Stimulated activated CD4-positive, alpha-beta T cell treated with anti-CD3 and anti-CD28 coated beads, Interleukin-4, amount 100 ng/mL, for 48 hours (primary cell): ENCODE measurements around the gene MTUS2.
"Not testable (repeated sequence)": the region's sequence is repeated elsewhere in the genome, so short reads cannot be mapped to it uniquely, and the experiment has no call there.

Experiments used
- DNase-seq, 2 donors: peaks; one replicate each; pipeline ENCODE4 v3.0.0-alpha.2; 2020; ENCODE audit warnings: low read depth in 2 of 2

MTUS2 gene

DNA sequence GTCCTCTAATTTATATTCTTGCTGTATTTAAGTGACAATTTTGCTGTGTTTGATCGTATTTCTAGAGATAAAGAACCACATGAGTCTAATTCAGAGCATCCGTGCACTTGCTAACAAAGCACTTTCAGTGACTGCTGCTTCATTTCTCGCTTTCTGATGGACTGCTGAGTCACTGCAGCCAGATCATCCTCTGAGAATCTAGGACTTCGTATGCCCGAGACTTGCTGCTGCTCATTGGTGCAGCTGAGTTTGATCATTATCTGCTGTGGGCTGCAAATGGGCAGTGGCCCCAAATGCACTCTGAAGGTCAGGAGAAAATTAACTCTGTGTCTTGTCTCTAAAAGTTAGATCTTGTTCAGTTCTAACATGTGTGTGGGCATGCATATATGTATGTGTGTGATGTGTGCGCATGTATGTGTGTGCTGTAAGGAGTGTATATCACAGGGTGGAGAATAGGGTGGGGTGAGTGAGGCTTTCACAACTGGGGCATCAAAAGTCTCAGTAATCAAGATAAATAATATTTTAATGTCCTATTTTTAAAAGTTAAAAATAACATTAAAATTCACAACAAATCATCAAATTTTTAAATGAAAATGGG is 342.6 kb downstream of the MTUS2 start:
- no peak for DNase-seq

DNA sequence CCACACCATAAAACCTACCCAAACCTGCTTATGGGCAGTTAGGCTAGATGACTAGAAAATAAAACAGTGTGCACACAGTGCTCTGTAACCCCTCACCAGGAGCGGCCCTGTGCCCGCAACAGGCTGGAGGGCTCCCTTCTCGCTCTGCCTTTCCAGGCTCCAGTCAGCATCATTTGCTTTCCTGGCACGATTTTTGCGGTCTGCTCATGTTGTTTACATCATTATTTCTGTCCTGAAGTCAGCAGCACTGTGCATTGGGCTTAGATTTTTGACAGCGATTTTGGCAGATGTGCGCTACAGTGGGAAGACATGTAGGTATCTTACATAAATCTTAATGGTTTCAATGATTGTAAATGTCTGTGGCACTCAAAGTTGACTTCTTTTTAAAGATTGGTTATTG is 344.0 kb downstream of the MTUS2 start:
- DNase-seq: no peak

DNA sequence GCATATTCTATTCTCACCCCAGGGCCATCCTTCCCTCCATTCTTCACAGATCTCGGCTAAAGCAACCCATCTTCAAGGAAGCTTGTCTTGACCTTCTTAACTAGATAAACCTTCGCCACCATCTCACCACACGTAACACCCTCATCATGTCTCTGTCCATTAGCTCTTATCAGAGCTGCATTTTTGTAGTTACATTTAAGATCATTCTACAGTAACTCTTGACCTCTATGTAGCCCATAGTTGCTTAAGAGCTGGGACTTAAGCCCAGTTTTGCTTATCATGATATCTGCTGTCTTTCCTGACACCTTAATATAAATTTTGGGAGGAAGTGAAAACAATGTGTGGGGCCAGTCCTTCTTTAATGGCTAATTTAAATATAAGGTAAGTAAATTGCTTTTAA is 345.1 kb downstream of the MTUS2 start:
- no peak for DNase-seq

DNA sequence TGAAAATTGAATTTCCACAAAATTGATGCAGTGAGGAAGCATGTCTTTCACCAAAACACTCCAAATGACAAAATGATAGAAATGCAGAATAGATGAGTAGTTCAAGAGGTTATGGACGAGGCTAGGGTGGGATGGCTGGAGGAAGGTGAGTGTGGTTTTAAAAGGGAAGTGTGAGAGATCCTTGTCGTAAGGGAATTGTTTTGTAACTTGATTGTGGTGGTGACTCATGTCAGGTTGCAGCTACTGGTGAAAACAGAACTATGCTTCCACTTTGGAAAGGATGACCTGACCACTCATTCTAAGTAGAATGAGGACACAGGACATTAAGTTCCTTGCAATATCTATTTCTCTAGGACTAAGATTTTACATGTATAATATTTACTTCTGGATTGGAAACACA is 345.7 kb downstream of the MTUS2 start:
- no peak for DNase-seq

DNA sequence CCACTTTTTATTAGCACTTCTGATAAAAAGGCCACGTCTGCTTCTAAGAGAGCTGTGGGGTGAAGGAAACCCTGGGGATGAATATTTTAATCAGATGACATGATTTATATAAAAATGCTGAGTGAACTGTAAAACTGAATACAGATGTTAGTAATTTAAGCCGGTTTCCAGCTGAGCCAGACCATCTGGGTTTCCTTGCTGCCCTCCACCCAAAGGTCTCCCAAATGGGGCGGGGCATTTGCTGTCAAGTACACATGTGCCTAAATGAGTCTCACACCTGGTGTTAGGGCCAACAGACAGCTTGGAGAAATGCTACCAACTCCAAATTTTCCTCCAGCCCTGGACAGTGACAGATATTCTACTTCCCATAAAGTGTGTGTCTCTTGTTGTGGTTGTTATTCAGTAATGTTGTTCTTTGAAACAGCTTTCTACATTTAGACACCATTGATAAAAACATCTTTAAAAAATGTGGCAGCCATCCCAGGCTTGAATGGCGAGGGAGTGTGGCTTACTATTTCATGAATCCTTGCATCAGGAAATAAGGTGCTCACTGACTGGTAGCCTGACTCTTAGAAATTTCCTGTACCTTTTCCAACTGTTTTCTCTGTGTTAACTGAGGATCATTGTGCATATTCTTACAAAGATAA is 350.4 kb downstream of the MTUS2 start:
- no peak for DNase-seq

DNA sequence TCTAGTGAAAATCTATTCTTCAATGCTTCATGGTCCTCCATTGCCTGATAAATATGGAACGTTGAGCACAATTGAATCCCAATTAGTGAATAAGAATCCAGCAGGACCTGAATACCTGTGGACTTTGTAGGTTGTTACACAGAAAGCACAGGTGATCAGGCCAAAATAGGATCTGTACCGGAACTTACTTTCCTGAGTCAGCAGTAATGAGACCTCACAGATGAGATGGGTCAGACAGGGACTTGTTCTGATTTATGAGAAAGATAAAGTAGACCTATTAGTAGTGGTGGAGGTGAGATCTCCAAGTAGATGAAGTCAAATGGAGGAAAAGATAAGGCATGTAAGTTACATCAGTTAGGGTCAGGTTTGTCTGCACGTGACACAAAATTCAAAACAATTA is 351.1 kb downstream of the MTUS2 start:
- DNase-seq: no peak

DNA sequence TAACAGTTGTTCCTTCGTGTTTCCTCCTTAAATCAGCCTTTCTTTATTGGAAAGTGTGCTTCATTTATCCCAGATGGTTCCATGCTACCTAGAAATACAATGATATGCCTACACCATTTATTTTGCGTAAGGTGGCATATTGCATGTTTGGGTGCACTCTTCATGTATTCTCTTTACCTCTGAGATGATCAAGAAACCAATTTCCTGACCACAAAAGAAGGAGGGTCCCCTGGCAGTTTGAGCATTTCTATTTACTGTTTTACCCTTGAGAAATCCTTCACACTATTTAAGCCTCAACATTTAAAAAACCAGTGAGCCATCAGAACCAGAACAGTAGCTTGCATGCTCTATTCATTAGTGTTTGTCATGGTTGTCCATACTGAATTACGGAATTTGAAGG is 354.0 kb downstream of the MTUS2 start:
- no peak for DNase-seq

DNA sequence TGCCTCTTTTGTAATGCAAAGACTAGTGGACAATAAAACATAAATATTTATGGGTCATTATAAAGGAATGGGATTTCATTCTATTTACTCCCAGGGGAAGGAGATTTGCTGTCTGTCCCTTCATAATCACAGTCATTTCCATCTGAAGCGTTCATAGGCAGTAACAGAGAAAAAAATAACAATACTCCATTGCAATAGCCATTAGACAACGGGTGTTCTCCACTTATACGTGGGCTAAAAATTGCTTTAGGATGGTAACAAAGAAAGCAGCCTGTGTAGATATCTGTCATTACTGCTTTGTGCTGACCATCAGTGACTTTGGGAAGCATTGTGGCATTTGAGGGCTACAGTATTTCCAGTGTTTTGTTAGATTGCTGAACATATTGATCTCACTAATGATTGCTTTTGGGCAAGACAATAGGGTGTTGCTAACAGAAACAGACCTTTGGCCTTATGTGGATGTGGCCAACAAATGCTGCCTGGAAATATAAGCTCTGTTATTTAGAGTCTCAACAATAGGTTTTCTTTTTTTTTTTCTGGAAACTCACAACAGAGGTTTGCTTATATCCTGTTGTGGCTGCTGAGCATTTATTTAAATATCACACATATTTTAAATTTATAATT is 355.2 kb downstream of the MTUS2 start:
- DNase-seq: no peak

DNA sequence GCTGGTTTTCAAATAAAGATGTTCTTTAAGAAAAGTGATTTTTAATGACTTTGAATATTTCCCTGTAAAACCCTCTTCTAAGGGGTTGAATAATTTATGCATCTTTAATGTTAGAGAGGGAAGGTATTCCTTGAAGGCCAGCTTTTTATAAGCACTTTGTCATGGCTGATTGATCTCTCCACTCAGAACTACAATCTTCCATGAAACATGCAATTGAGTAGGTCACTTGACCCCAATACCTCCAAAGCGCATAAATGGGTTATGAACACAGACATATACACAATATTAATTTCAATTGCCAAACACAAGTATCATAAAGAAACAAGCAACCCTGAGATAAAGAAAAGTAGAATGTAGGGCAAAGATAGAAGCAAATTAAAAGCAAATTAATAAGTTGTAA is 359.9 kb downstream of the MTUS2 start:
- DNase-seq: no peak

DNA sequence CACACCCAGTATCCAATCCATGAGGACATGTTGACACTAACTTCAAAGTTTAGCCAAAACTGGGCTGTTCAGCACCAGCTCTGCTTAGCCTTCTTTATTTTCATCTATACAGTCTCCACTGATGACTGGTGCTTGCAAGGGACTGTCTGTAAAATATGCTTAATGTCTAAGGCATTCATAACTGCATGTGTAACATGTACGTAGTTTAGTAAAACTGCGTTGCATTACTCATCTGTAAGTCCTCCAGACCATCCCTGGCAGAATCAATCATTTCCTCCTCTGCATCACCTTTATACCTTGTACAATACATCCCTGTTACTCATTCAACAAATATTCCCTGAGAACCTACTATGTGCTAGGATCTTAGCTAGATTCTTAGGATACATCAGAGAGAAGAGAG is 362.1 kb downstream of the MTUS2 start:
- no peak for DNase-seq

DNA sequence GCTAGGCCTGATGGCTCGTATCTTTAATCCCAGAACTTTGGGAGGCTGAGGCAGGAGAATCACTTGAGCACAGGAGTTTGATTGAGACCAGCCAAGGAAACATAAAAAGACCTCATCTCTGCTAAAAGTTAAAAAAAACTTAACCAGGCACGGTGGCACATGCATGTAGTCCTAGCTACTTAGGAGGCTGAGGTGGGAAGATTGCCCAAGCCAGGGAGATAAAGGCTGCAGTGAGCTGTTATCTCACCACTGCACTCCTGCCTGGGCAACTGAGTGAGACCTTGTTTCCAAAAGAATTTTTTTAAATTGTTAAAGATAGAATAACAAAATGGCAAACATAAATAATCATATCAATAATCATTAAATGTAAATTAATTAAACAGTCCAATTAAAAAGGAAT is 365.8 kb downstream of the MTUS2 start:
- DNase-seq: no peak

DNA sequence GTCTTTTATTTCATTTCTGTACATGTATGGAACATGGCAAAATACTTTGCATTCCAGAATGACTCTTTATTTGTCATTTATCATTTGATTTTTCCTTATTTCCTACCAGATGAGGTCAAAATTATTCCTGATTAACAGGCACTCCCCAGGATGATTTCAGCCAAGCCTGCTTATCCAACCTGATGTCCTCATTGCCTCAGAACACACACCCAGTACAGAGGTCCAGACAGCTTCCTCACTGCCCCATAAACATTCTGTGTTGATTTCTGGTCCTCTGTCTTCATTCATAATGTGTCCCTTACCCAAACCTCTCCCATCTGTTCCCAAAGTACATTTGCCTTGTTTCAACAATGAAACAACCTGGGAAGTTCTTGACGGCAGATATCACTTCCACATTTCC is 367.4 kb downstream of the MTUS2 start:
- no peak for DNase-seq

DNA sequence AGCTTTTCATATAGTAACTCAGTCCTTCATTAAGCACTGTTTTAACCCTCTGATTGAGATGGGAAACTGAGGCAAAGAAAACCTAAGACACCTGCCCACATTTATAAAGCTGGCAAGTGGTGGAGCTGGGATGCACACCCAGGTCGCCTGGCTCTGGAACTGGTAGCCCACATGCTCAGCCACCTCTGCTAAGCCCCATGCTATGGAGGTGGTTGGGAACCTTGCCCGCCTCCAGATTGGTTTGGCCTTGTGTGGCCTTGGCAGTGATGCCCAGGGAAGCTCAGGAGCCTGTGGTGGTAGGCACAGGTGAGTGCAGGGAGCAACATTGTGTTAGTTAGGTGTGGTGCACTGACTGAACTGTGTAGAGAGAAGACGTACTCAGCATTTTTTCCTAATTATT is 370.2 kb downstream of the MTUS2 start:
- DNase-seq: no peak

DNA sequence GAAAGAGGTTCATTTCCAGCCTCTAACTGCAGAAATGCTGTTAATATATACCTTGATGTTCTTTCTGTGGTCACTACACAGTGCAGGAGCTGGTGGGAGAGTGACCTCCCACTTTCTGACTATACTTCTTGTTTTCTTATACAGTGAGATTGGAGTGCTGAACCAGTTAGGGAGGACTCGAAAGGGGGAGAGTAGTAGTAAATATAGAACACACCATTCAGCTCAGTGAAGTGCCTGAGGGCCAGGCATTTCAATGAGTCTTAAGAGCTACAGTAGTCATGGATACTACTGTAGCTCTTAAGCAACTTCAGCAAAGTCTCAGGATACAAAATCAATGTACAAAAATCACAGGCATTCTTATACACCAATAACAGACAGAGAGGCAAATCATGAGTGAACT is 372.9 kb downstream of the MTUS2 start:
- DNase-seq: no peak

DNA sequence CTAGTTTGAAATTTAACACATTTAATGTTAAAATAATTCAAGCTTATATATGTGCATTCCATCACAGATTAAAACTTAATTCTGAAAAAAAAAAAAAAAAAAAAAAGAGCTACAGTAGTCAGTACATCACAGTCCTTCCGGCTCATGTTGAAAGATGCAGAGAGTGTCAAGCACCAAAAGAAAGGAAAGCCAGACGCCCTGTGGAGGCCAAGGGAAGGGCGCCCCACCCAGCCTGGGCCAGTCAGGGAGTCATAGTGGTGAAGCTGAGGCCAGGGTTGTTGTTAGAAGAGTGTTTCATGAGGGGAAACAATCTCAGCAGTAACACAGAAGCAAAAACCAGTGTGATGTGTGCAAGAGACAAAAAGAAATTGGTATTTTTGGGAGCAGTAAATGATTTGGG is 375.3 kb downstream of the MTUS2 start:
- DNase-seq: no peak

DNA sequence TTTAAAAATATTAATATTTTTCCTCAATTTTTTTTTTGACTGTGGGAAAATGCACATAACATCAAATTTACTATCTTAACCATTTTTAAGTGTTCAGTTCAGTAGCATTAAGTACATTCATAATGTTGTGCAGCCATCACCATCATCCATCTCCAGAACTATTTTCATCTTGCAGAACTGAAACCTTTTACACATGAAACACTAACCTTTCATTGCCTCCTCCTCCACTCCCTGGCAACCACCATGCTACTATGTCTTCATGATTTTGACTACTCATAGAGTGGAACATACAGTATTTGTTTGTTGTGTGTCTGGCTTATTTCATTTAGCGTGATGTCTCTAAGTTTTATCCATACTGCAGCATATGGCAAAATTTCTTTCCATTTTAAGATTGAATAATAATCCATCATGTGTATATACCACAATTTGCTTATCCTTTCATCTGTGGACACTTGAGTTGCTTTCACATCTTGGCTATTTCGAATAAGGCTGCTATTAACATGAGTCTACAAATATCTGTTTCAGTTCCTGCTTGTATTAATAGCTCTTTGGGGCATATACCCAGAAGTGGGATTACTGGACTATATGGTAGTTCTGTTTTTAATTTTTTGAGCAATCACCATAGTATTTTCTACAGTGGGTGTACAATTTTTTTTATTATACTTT is 376.4 kb downstream of the MTUS2 start:
- DNase-seq: no peak

DNA sequence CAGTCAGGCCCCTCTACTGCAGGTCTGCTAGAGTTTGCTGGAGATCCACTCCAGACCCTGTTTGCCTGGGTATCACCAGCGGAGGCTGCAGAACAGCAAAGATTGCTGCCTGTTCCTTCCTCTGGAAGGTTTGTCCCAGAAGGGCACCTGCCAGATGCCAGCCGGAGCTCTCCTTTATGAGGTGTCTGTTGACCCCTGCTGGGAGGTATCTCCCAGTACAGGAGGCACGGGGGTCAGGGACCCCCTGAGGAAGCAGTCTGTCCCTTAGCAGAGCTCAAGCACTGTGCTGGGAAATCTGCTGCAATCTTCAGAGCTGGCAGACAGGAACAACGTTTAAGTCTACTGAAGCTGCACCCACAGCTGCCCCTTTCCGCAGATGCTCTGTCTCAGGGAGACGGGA is 382.6 kb downstream of the MTUS2 start:
- DNase-seq: not testable (repeated sequence)

DNA sequence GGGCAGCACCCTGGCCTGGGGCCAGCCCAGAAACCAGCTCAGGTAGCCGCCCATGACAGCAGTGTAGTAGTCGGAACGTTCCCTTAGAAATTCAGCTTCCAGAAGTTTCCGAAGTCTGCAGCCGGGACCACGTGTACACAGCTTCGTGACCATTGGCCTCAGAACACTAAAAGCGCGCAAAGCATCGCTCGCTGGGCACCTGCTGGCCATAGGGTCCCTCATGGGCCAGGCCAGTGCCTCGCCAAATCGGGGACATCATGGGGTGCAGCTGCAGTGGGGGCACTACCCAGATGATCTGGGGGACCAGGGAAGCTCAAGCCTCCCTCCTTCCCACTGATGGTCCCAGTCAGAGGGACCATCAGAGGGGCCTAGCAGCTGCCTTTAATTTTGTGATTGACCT is 384.5 kb downstream of the MTUS2 start:
- DNase-seq: no peak

DNA sequence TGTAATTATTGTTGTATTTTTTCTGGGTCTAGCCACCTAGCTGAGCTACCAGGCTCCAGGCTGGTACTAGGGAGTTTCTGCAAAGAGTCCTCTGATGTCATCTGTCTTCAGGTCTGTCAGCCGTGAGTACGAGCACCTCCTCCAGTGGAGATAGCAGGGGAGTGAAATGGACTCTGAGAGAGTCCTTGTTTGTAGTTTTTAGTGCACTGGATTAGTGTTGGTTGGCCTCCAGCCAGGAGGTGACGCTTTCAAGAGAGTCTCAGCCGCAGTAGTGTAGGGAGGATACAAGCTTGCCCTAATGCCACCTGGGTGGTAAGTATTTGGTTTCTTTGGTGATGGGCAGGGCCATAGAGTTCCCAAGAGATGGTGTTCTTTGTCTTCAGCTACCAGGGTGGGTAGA is 390.5 kb downstream of the MTUS2 start:
- DNase-seq: no peak

DNA sequence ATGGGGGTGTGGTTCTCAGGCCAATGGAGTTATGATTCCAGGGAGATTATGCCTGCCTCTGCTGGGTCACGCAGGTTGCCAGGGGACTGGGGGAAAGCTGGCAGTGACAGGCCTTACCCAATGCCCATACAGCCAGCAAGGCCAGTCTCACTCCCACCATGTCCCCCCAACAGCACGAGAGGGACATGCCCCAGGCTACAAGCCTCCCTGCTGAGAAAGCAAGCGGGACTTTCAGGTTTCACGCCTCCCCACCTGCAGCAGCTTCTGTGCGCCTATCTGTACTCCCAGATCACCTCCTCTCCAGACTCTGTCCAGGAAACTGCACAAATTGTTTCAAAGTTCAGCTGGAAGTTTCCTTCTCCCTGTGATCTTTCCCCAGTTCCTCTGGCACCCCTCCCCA is 391.0 kb downstream of the MTUS2 start:
- not testable (repeated sequence) for DNase-seq

DNA sequence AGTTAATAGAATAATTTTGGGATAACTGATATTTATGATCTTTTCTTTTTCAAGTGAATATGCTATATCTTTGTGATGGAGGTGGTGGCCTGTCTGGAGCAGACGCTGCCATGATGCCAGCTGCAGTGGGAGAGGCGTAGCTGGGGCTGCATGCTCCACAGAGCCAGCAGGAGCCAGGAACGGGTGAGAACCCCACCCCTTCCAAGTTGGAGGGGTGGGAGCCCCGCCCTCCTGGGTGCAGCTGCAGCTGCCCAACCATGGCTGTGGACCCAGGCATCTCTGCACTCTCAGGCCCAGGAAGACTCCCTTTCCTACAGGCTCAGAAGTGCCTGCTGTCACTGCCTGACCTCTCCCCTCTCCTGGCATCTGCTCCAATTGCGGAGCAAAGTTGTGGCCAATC is 402.3 kb downstream of the MTUS2 start:
- DNase-seq: no peak

DNA sequence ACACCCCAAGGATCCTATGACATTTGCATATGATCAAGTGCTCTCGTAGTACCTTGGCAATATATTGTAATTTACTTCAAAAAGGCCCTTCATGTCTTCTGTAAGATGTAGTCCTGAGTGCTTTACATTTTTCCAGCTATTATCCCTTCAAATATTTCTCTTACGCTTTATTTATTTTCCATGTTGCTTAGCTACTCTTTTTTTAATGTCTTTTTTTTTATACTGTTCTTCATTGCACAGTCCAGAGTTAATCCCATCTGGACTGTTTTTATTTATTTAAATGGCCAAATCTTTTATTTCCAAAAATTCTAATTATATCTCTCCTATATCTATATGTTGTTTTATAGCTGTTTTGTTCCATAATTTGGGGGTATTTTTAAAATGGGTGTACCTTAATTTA is 404.1 kb downstream of the MTUS2 start:
- DNase-seq: no peak

DNA sequence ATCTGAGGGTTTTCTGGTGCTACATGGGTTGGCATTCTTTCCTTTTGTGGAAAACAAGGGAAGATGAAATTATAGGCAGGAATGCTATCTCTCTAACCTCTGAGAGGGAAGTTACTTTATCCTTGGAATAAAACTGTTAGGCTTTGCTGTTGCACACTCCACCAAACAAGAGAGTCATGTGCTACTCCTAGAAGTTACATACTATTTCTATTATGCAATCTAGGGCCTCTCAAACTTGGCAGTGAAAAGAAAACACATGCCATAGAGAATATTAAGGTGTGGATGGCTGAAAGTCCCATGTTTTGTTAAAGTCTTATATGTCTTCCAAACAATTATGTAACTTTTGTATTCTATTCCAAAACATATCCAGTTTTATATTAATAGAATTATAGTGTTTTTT is 407.4 kb downstream of the MTUS2 start:
- no peak for DNase-seq
